HG02973 (cell line): ENCODE data around the gene DHRS7.
"Not testable (repeated sequence)": the region's sequence is repeated elsewhere in the genome, so short reads cannot be mapped to it uniquely, and the experiment has no call there.

Source experiments
- ATAC-seq: cut with Tn5 transposase; IDR thresholded peaks from one replicate; pipeline ENCODE4 v1.9.1; 2021; ENCODE audit warnings: moderate library complexity; ENCODE audit not compliant: unreplicated experiment

DHRS7 gene

DNA sequence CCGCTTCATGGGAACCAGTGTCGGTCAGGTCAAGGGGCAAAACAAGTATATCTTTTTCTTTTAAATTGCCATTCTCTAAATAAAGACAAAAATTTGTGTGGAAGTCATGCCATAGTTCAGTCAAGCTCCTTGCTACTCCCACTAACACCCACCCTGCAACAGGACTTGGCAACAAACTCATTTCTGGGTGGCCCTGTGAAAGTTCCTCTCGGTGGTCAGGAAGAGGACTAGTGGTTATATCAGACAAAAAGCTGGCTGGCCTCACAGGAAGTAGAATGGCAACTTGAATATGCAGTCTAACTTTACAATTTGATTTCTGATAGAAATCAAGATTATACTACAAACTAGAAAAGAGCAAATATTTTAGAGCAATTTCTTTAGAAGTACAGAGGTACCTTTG lies 11.2 kb downstream of the DHRS7 start:
- ATAC-seq: no peak

DNA sequence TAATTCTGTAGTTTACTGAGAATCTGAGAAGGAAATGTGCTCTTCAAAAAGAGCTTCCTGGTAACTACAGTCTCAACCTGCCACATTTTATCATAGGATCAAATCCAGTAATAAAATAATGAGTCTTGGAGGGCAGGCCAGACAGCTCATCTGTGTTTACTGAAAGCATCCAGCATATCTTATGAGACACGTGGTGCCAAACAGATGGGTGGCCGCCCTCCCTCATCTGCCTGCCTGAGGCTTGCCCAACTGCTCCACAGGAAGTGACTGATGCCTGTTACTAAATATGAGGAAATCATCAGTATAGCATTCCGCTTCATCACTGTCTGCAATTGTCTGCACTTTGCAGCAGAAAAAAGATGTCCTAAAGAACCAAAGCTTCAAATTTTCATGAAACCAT lies 13.5 kb downstream of the DHRS7 start:
- ATAC-seq: peak; percentile 72

DNA sequence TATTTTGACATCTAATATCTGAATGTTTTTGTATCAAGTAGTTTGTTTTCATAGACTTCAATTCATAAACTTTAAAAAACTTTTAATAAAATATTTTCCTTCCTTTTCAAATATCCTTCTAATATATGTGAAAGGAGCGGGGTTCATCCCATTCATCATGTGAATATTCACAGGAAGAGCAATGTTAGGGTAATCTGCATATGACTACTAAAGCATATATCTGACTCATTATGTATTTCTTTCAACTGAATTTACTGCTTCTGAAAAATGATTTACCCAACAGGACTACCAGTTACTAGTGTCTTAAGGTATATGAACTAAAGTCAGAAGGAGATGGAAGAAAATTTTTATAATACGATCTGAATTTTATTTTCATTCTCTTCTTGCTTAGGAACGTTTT lies 30.5 kb downstream of the DHRS7 start:
- no peak for ATAC-seq

DNA sequence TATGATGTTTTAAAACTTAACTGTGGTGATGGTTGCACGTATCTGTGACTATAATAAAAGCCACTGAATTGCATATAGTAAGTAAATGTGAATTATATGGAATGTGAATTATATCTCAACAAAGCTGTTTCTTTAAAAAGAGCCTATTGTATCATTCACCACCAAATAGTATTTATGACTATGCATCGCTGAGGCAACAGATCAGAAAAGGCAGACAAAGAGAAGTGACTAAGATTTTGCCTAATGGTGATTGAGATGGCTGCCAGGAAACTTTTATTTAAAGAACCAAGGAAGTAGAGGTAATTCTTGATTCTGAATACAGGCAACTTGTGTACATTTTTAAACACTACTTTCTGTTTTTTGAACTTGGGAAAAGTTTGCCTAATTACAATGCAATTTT lies 31.7 kb downstream of the DHRS7 start:
- ATAC-seq: no peak

DNA sequence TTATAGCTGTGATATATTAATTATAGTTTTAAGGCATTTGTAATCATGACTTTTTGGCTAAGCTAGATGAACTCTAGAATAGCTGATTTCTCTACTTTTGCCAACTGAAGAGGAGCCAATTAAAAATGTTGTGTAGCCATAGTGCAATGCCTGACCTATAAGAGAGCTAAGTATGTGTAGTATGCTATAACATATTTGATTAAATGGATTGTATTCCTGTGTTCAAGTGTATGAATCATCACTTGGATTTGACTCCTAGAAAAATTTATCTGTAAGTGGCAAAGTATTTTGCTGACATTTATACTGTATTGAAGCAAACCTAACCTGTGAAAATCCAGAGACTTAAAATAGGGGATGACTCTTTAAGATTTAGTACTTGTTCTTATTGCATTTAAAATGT lies 39.3 kb downstream of the DHRS7 start:
- ATAC-seq: no peak

DNA sequence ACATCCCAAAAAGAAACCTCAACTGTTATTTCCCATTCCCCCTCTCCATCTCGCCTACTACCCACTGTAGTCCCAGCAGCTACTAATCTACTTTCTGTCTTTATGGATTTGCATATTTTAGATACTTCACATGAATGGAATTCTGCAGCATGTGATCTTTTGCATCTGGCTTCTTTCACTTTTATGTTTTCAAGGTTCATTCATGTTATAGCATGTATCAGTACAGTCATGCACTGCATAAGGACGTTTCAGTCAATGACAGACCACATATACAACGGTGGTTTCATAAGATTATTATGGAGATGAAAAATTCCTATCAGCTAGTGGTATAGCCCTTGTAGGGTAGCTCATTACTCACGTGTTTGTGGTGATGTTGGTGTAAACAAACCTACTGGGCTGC lies 49.0 kb downstream of the DHRS7 start:
- ATAC-seq: no peak

DNA sequence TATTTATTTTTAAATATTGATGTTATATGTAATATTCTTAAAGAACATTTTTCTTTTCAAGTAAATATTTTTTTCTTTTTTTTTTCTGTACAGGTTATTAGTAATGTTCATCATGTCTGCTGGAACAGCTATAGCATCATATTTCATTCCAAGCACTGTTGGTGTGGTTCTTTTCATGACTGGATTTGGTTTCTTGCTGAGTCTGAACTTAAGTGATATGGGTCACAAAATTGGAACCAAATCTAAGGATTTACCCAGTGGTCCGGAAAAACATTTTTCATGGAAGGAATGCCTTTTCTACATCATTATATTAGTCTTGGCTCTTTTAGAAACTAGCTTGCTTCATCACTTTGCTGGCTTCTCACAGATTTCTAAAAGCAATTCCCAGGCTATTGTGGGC lies 50.3 kb downstream of the DHRS7 start:
- ATAC-seq: no peak

DNA sequence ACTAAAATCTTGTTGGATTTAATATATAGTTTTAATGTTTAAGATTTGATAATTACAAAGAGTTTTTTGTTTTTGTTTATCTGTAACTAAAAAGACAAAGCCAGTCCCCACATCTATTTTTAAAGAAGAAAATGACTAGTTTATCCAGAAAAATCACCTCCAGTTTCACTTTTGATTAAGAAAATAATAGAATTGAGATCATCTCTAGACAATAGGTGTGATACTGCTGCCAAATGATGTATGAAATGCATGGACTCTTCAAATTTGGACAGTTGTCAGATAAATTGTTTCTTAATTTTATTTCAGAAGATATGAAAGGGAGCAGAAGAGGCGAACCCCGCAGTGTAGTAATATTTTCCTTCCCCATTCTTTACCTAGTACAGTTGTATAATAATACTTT lies 53.5 kb downstream of the DHRS7 start:
- no peak for ATAC-seq

DNA sequence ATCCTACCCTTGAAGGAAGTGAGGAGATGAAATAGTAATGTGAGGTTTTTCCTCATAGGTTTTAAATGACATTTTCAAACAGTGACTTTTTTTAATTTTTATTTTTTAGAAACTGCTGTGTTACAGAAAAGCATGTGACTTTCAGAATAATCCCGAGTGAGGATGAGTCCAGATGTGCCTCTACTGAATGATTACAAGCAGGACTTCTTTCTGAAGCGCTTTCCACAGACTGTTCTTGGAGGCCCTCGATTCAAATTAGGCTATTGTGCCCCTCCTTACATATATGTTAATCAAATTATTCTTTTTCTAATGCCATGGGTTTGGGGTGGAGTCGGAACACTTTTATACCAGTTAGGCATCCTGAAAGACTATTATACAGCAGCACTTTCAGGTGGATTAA lies 57.7 kb downstream of the DHRS7 start:
- no peak for ATAC-seq

DNA sequence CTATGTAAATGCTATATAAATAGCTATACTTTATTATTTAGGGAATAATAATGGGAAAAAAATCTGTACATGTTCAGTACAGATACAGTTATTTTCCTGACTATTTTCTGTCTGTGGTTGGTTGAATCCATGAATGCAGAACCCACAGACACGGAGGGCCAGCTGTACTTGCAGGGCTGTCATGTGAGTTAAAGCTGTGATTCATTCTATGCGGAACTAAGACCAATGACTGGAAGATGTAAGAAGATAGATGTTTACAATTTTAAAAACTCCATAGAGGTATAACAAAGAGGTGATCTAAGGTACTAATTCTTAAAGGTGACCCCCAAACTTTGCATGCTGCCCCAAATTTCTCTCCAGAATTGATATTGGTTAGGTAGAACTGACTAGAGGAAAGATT lies 58.9 kb downstream of the DHRS7 start:
- no peak for ATAC-seq

DNA sequence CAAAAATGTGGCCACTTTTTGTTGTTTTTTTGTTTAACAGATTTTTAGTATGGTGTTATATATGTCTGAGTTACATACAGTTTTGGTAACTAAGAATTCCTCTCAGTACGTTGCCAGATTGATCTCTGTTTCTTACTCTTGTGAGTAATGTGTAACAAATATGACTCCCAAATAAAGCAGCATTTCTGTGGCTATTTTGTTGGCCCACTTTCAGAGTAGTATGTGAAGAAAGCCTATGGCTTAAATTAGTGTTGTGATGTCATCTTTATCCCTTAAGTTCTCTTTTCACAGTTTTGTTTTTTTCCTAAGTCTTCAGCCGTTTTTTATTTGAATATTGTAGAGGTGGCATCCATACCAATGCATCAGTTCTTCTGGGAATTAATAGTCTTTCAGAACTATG lies 62.8 kb downstream of the DHRS7 start:
- no peak for ATAC-seq

DNA sequence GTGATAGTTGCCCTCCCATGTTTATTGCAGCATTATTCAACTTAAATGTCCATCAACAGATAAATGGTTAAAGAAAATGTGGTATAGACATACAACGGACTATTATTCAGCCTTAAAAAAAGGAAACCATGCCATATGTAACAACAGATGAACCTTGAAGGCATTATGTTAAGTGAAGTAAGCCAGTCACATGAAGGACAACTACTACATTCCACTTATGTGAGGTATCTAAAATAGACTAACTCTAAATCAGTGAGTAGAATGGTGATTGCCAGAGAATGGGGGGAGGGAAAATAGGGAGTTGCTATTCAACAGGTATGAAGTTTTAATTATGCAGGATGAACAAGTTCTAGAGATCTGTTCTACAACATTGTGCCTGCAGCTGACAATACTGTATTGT lies 63.4 kb downstream of the DHRS7 start:
- ATAC-seq: no peak

DNA sequence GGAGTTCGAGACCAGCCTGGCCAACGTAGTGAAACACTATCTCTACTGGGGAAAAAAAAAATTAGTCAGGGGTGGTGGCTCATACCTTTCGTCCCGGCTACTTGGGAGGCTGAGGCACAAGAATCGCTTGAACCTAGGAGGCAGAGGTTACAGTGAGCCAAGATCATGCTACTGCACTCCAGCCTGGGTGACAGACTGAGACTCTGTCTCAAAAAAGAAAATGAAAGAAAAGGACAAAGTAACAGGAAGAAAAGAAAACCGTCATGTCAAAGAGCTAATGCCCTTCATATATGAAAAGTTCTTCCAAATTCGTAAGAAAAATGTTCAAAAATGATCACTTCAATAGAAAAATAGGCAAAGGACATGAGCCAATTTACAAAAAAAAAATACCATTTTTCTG lies 65.3 kb downstream of the DHRS7 start:
- not testable (repeated sequence) for ATAC-seq

DNA sequence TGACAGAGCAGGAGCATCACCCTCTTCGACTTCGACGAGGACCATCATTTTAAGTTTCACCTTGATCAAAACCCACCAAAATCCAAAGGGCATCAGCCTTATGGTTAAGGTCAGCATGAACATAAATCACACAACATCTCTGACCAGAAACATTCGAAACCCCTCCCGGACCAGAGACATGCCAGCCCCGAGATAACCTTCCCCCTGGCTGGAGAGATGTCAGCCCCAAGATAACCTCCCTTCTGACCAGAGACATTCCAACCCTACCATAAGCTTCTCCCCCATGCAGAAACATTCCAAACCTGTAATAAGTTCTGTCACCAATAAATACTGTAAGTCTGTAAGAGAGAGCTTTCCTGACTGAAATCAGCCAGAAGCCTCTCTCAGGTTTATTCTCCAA lies 67.2 kb downstream of the DHRS7 start:
- ATAC-seq: no peak

DNA sequence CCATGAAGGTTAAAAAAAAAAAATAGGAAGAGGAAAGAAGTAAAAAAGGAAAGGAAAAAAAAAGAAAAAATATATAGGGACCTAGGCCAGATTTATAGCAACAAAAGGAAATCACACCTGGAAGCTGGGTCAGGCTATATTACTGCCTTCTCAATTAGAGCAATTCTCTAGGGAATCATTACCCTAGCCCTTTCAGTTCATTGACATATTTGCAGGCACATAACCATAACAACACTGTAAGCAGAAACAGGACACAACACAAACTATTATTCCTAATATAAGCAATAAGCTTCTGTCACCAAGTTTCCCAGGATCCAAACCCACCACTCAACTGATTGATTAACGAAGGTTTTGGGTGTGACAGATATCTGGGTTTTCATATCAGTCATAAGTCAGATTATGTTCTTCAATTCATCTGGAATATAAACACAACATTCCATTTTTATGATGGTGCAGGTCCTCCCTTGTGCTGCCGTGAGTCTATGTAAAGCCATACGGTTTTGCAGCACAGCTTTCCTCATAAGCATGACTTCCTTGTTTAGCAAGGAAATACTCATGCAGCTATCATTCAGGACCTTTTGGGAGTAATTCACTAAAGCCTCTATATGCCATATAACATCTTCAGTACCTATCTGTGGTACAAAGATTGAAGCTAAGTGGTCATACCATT lies 69.3 kb downstream of the DHRS7 start:
- ATAC-seq: no peak

DNA sequence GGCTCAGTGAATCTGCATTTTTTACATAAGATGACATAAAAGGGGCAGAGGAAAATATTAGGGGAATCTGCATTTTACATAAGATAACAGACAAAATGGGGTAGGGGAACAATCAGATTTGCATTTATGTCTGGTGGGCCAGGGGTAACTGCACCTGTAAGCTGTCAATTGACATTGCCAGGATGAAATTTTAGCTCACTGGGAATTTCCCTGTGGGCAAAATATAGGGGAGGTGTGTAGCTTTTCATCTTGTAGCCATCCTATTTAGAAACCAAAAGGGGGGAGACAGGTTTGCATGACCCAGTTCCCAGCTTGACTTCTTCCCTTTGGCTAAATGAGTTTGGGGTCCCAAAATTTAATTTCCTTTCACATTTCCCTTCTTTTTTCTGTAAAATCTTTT lies 70.0 kb downstream of the DHRS7 start:
- no peak for ATAC-seq

DNA sequence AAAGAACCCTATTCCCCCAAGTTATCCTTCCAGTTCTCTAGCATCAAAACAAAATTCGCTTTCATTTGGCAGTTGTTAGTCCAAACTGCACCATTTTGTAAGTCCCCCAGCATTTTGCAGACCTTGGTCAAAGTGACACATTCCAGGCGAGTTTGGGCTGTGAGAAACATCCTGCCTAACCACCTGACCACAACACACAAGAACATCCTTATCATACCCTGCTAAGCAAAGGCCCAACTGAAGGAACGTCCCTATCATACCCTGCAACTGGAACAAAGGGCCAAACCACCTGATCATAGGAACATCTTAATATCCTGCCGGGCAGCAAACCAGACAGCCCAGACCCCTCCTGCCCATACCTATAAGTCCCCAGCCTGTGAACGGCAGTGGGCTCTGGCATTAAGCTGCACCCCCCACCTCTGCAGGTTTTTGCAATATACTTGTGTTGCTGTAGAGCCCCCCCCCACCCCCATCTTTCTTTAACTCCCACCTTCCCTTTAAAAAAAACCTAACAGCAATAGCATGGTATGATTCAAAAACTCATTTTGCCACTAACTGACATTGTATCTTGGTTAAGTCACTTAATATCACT lies 70.8 kb downstream of the DHRS7 start:
- no peak for ATAC-seq
